G401 (cell line): ENCODE measurements around the gene ACAP3. TPM values are rescaled to one million over a fixed set of nuclear protein-coding genes. Genes with fewer than 3 reads are reported as not detected.

Source experiments
- DNase-seq: peaks from one replicate; pipeline ENCODE4 v3.0.0-alpha.2; 2015; ENCODE audit warnings: low spot score
- in situ Hi-C: cut with HindIII; loops from 2 replicates; pipeline ENCODE4 v1.10.0; 2016; ENCODE audit warnings: low sequenced_read_pairs, mixed read lengths
- total RNA-seq: library from RNA; depleted of rRNA; stranded (reverse); fragments of >200 nt; shearing (Covaris generic); gene quantifications from 2 replicates; pipeline ENCODE4 v1.2.3, GENCODE V29; 2014

ACAP3 gene
- total RNA-seq, 1 experiment from 2014 or later, result 33.8 TPM

- in situ Hi-C loops, result no loop called here
Observed at GRCh38 chr1:1275836-1276235, 31.9 kb downstream of the ACAP3 start.

GRCh38 chr1:1274931-1275431 is 32.7 kb downstream of the ACAP3 start:
- in situ Hi-C loops, result no loop called here
- DNase-seq, result no peak

More at GRCh38 chr1:1275836-1276235, 31.9 kb downstream of the ACAP3 start:
- DNase-seq, result no peak

- DNase-seq, result peak; percentile 22
- in situ Hi-C loops, result no loop called here
Observed at GRCh38 chr1:1274299-1274930, 33.3 kb downstream of the ACAP3 start.

GRCh38 chr1:1273512-1274298 is 34.0 kb downstream of the ACAP3 start, which contains the start of gene UBE2J2:
UBE2J2 (minus strand) TSS chr1:1273854; CDS start chr1:1267992, 5,862 bp downstream.
- DNase-seq, result peak; percentile 90
- in situ Hi-C loops, result no loop called here

- in situ Hi-C loops, result no loop called here
- no peak for DNase-seq
Observed at GRCh38 chr1:1273209-1273511, 34.6 kb downstream of the ACAP3 start.

- no peak for DNase-seq
- in situ Hi-C loops, result no loop called here
Observed at GRCh38 chr1:1272341-1273208, 35.2 kb downstream of the ACAP3 start.

- in situ Hi-C loops, result no loop called here
- DNase-seq, result no peak
Observed at GRCh38 chr1:1270813-1271212, 36.9 kb downstream of the ACAP3 start.

- in situ Hi-C loops, result no loop called here
- no peak for DNase-seq
Observed at GRCh38 chr1:1268284-1268682, 39.4 kb downstream of the ACAP3 start.

- in situ Hi-C loops, result no loop called here
- no peak for DNase-seq
Observed at GRCh38 chr1:1267488-1268283, 40.0 kb downstream of the ACAP3 start.

GRCh38 chr1:1264868-1265272 is 42.9 kb downstream of the ACAP3 start:
- in situ Hi-C loops, result no loop called here
- no peak for DNase-seq

- no peak for DNase-seq
- in situ Hi-C loops, result no loop called here
Observed at GRCh38 chr1:1264026-1264425, 43.7 kb downstream of the ACAP3 start.

- in situ Hi-C loops, result no loop called here
- no peak for DNase-seq
Observed at GRCh38 chr1:1262758-1263157, 45.0 kb downstream of the ACAP3 start.

GRCh38 chr1:1262071-1262470 is 45.7 kb downstream of the ACAP3 start:
- in situ Hi-C loops, result no loop called here
- DNase-seq, result no peak

GRCh38 chr1:1260843-1261560 is 46.7 kb downstream of the ACAP3 start:
- no peak for DNase-seq
- in situ Hi-C loops, result no loop called here

- DNase-seq, result no peak
- in situ Hi-C loops, result no loop called here
Observed at GRCh38 chr1:1259951-1260600, 47.7 kb downstream of the ACAP3 start.

- no peak for DNase-seq
- in situ Hi-C loops, result no loop called here
Observed at GRCh38 chr1:1259540-1259939, 48.2 kb downstream of the ACAP3 start.

GRCh38 chr1:1259119-1259488 is 48.6 kb downstream of the ACAP3 start:
- no peak for DNase-seq
- in situ Hi-C loops, result no loop called here
